Right lobe of liver (tissue), 4 donors: ENCODE results near the gene UBN1.

Source experiments
- CTCF ChIP-seq, 4 donors: fragments of 200-600 bp in 3 of 4; fragments of 450-650 bp in 1 of 4; IDR thresholded peaks; one replicate each; pipeline versions ENCODE4 v1.5.1 to v1.8.0; 2016 to 2022; ENCODE audit warnings: antibody characterized with exemption in 4 of 4, mild to moderate bottlenecking in 2 of 4
- POLR2A ChIP-seq: fragments of 450-650 bp; IDR thresholded peaks from one replicate; pipeline ENCODE4 v1.6.1; 2017; ENCODE audit warnings: antibody characterized with exemption, mild to moderate bottlenecking
- donor health status: DM: no; HTN: no; CAD: no.
- donor health status: DM: no; HTN: no; CAD: no.
- donor health status: DM: no; HTN: yes; CAD: no.

GRCh38 chr16:4893103-4893862 is 46.0 kb downstream of the UBN1 start:
- TF ChIP-seq CTCF (IDR thresholded peaks at IDR 0.05) (no peak), POLR2A (no peak)
